Measurements from ENCODE around the gene DDX10.
"Not testable (repeated sequence)": the region's sequence is repeated elsewhere in the genome, so short reads cannot be mapped to it uniquely, and the experiment has no call there.

Gene DDX10

GRCh38 chr11:108718466-108718865 is 53.6 kb downstream of the DDX10 start:
- DNase-seq (ENCODE audit: low spot score): no peak

- no peak for DNase-seq (ENCODE audit: low spot score)
These were observed 60.3 kb downstream of the DDX10 start for GRCh38 chr11:108724974-108725689.

GRCh38 chr11:108726077-108726800 is 61.4 kb downstream of the DDX10 start:
- DNase-seq (ENCODE audit: low spot score): no peak

GRCh38 chr11:108727665-108728064 is 62.8 kb downstream of the DDX10 start:
- no peak for DNase-seq (ENCODE audit: low spot score)

- DNase-seq (ENCODE audit: low spot score): no peak
These were observed 64.5 kb downstream of the DDX10 start for GRCh38 chr11:108729227-108729871.

GRCh38 chr11:108732395-108732794 is 67.5 kb downstream of the DDX10 start:
- no peak for DNase-seq (ENCODE audit: low spot score)

GRCh38 chr11:108733479-108734116 is 68.7 kb downstream of the DDX10 start:
- DNase-seq (ENCODE audit: low spot score): peak; percentile 15

GRCh38 chr11:108734283-108734682 is 69.4 kb downstream of the DDX10 start:
- DNase-seq (ENCODE audit: low spot score): no peak

- peak; percentile 66 for DNase-seq (ENCODE audit: low spot score)
These were observed 70.2 kb downstream of the DDX10 start for GRCh38 chr11:108734956-108735559.

- not testable (repeated sequence) for DNase-seq (ENCODE audit: low spot score)
These were observed 75.3 kb downstream of the DDX10 start for GRCh38 chr11:108740132-108740531.

GRCh38 chr11:108743851-108744250 is 79.0 kb downstream of the DDX10 start:
- no peak for DNase-seq (ENCODE audit: low spot score)

- DNase-seq (ENCODE audit: low spot score): no peak
These were observed 84.1 kb downstream of the DDX10 start for GRCh38 chr11:108748968-108749367.

GRCh38 chr11:108751444-108751843 is 86.6 kb downstream of the DDX10 start:
- DNase-seq (ENCODE audit: low spot score): no peak

GRCh38 chr11:108752297-108752751 is 87.5 kb downstream of the DDX10 start:
- DNase-seq (ENCODE audit: low spot score): no peak

GRCh38 chr11:108754901-108755625 is 90.2 kb downstream of the DDX10 start:
- peak; percentile 13 for DNase-seq (ENCODE audit: low spot score)

- DNase-seq (ENCODE audit: low spot score): no peak
These were observed 92.8 kb downstream of the DDX10 start for GRCh38 chr11:108757630-108758029.

- no peak for DNase-seq (ENCODE audit: low spot score)
These were observed 93.6 kb downstream of the DDX10 start for GRCh38 chr11:108758458-108758857.

GRCh38 chr11:108766596-108767173 is 101.8 kb downstream of the DDX10 start:
- no peak for DNase-seq (ENCODE audit: low spot score)

- no peak for DNase-seq (ENCODE audit: low spot score)
These were observed 103.5 kb downstream of the DDX10 start for GRCh38 chr11:108768370-108768769.

GRCh38 chr11:108768964-108769363 is 104.1 kb downstream of the DDX10 start:
- no peak for DNase-seq (ENCODE audit: low spot score)
